HG02623 (cell line): ENCODE data around the gene ARHGEF10L.

Source experiments
- ATAC-seq: cut with Tn5 transposase; IDR thresholded peaks from one replicate; pipeline ENCODE4 v1.9.1; 2021; ENCODE audit warnings: moderate library complexity; ENCODE audit not compliant: unreplicated experiment

ARHGEF10L gene

DNA sequence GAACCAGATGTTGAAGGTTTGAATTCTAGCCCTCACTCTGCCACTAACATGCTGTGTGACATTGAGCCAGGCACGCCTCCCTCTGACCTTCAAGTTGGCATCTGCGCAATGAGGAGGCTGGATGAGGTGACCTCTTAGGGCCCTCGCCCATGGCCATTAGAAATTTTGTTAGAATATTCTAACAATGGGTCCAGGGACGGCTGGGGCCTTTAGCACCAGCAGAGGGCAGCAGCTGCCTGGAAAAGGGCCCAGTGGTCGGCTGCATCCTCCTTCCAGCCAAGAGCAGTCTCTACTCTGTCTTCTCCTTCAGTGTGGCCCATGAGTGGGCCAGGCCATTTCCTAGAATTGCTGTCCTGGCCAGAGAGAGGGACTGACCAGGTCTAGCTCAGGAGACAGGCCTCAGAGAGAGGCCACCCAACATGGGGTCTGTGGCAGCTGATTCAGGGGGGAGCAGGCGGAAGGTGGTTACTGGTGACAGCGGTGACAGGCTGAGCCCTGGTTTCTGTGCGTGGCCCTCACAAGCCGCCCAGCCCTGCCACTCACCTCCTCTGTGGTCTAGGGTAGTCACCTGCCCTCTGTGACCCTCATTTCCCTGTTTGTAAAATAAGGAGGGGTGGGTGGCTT lies 114.3 kb downstream of the ARHGEF10L start:
- ATAC-seq = no peak

DNA sequence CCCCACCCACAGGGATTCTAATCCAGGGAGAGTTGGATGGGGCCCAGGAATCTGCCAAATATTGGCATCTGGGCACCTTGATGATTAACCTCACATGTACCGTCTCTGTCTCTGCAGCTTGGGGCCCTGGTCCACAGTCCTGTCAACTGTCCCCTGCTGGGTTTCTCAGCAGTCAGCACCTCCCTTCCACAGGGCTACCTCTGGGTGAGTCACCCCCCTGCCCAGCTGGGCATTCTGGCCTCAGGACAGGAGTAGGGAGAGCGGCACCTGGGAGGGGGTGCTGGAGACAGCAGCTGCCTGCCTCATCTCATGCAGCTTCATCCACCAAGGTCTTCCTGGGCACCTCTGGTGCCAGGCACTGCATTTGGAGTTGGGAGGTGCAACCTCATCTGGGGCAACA lies 115.0 kb downstream of the ARHGEF10L start:
- ATAC-seq = no peak

DNA sequence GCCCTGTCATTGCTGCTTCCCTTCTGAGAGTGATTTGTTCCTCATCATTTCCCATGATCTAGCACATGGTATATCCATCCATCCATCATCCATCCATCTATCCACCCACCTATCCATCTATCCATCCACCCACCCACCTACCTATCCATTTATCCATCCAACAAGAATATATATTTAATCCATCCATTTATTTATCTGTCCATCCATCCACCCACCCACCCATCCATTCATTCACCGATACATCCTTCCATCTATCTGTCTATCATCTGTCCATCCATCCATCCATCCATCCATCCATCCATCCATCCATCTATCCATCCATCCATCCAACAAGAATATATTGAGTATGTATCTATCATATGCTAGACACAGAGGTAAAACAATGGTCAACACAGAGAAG lies 115.7 kb downstream of the ARHGEF10L start:
- no peak for ATAC-seq

DNA sequence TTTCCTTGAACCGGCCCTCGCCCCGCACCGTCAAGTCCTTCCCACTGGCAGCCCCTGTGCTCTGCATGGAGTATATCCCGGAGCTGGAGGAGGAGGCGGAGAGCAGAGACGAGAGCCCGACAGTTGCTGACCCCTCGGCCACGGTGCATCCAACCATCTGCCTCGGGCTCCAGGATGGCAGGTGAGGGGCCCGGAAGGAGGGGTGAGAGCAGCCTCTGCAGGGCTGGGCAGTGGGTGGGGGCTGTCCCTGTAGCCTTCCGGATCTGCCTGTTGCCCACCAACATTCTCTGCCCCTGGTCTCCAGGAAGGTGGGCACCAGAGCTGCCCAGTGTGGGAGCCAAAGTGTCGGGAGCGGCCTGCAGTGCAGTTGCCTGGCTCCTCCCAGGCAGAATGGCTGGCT lies 116.4 kb downstream of the ARHGEF10L start:
- no peak for ATAC-seq

DNA sequence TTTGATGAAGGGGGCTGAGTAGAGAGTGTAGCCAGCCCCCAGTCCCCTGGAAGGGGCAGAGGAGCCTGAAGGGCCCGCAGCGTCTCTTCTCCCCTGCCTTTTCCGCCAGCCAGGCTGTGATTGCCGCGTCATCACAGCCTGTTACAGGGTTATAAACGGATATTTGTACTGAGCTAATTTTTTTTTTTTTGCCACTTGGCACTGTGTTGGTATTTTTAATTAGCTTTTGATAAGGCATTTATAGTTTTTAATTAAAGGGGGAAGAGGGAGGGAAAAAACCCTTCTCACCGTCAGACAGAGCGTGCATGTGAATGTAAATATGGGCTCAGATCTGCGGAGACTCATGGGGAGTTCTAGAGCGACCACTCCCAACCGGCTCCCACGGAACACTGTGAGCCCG lies 117.9 kb downstream of the ARHGEF10L start:
- no peak for ATAC-seq

DNA sequence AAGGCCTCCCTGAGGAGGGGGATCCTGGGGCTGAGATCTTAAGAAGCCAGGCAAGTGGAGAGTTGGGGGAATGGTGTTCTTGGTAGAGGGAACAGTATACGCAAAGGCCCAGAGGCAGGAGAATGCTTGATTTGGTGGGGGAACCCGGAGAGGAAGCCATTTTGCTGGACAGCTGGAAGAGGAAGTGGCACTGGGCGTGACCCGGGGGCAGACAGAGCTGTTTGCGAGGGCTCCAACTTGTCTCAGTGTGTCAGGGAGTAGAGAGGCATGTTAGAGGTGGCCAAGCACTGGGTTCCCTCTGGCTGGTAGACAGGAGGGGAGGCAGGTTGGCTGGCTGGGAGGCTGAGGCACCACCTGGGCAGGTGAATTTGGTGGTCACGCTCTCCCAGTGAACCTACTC lies 119.3 kb downstream of the ARHGEF10L start:
- ATAC-seq = no peak

DNA sequence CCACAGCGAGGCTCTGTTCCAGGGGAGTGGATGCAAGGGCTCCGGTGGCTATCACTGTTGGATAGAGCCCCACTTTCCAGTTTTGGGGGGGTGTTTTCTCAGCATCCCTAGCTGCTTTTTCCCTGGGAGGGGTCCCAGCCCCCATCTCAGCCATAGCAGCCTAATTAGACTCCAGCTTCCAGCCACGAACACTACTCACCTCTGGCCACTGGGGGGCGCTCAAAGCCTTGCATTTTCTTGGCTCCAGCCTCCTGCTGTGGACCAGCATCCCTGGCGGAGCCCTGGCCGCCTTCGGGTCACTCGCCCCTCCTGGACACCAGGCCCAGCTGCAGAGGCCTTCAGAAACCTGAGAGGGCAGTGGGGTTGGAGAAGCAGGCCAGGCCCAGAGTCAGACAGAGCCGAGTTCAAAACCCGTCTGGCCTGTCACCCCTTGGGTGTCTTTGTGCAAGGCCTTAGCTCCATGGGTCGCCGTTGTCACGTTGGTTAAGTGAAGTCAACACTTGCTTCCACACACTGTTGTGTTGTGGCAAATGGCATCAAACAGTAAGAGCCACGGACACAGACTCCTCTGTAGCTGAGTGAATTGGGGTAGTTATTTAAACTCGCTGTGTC lies 122.2 kb downstream of the ARHGEF10L start:
- ATAC-seq = no peak

DNA sequence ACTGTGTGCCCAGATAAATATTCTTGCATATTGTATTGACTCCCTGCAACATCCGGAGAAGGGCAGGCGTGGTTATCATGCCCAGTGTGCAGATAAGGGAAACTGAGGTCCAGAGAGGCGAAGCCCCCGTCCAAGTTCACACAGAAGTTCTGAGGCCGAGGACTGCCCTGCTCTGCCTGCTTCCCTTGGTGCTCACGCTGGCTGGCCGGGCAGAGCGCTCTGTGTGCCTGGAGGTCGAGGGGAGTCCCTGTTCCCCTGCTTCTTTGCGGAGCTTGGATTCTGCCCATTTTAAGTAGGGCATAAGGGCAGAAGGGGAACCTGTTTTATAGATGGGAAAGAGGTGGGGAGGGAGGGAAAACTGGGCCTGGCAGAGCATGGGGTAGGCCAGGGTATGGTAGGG lies 122.8 kb downstream of the ARHGEF10L start:
- no peak for ATAC-seq

DNA sequence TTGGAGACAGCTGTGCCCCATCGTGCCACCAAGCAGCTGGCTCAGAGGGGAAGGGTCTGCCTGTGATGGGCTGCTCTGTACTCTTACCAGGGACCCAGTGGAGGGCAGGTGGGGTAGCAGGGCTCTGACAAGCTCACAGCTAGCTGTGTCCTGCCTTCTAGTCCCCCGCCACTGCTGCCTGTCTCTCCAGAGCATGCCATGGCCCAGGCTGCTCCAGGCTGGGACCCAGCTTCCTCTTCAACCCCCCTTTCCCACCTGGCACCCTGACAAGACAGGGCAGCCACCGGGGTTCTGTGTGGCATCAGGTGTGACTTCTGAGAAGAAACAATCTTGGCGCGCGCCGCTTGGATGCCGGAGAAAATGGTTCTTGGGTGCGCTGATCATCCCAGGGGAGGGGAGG lies 123.3 kb downstream of the ARHGEF10L start:
- no peak for ATAC-seq

DNA sequence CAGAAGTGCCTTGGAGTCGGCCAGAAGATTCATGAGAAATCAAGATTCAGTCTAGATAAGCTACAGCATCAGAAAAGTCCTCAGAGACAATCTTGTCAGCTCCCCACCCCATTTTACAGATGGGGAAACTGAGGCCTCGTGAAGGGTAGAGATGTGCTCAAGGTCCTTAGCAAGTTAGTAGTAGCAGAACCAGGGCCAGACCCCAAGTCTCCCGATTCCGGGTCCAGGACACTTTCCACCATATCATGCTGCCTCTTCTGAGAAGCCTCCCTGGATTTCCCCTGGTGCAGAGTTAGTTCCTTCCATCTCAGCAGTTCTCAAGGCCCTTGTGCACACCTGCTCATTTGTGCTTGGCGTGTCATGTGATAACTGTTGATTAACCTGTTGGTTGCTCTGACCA lies 124.1 kb downstream of the ARHGEF10L start:
- ATAC-seq = no peak

DNA sequence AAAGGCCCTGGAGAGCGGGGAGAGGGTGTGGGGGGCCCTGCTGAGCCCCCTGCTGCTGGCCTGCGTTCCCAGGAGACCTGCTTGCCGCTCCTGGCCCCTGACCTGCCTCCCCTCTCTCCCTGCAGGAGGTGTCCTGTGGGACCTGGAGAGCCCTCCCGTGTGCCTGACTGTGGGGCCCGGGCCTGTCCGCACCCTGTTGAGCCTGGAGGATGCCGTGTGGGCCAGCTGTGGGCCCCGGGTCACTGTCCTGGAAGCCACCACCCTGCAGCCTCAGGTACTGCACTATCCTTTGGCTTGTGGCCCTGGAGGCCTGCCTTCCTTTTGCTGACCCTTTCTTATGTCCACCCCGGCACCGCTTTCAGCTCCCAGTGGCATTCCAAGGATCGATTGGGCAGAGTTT lies 124.8 kb downstream of the ARHGEF10L start:
- no peak for ATAC-seq

DNA sequence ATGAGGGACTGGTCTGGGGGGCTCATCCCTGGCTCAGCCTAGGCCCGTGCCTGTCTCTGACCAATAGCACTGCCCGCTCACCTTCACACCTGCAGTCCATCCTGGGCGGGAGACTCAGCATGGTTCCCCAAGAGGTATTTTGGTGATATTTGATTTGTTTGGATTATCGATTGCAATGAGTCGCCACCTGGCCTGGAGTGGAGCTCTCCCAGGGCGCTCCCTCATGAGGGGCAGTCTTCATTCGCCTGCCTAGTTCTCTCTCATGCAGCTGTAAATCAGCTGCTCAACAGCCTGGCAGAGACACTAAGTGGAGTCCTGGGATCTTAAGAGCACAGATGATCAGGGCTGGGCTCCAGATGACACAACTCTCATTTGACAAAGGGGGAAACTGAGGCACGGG lies 125.6 kb downstream of the ARHGEF10L start:
- no peak for ATAC-seq

DNA sequence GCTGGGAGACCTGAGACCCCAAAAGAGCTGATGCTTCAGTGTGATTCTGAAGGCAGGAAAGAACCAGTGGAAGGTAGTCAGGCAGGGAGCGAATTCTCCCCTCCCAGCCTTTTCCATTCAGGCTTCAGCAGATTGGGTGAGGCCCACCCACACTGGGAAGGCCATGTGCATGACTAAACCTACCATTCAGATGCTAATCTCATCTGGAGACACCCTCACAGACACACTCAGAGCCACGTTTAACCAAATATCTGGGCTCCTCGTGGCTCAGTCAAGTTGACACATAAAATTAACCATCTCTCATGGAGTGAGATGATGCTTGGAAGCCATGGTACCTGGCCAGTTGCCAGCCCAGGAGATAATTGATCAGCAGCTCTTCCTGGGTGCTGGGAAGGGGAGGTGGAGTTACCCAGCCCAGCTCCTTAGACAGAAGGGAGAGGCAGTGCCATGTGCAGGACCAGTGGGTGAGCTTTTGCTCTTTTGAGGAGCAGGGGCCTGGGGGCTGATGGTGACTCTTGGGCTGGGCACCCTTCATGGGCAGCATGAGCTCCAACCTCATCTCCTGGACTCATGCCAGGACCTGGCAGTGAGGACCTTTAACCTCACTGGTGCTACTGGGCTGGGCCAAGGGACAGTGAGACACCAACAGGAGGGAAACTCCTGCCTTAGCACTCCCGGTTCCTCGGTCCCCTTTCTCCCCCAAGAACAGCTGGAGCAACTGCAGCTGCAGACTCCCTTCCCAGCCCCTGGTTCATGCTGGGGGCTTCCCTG lies 126.6 kb downstream of the ARHGEF10L start:
- ATAC-seq = no peak

DNA sequence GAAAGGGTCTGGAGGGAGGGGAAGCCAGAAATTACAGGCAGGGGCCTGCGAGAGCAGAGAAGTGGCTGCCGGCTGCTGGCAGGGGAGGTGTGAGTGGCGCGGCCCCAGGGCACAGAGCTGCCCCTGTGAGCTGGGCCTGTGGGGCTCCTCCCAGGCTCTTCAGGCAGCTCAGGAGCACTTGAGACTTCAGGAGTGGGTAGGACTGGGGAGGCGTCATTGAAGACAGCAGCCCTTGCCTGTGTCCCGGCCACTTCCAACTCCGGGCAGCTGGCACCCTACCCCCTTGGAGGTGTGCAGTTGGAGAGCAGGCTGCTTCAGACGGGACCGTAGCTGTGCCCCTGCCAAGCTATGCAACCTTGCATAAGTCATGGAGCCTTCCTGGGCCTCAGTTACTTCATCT lies 128.1 kb downstream of the ARHGEF10L start:
- no peak for ATAC-seq

DNA sequence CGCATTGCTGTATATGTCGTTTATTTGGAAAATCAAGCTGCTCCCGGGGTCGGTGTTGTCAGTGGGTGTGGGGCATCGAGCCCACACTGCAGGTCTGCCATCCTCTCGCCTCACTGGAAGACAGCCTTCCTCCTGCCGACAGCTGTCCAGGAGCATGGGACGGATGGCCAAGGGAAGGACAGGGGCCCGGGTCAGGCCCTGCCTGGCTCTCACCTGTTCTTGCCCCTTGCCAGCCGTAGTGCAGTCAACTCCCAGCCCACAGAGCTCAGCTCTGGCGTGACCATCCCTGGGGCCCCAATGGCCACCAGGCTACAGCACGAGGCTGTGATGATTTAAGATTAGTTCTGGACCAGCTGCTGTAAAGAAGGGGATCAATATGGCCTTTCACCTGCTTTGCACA lies 128.7 kb downstream of the ARHGEF10L start:
- ATAC-seq = no peak

DNA sequence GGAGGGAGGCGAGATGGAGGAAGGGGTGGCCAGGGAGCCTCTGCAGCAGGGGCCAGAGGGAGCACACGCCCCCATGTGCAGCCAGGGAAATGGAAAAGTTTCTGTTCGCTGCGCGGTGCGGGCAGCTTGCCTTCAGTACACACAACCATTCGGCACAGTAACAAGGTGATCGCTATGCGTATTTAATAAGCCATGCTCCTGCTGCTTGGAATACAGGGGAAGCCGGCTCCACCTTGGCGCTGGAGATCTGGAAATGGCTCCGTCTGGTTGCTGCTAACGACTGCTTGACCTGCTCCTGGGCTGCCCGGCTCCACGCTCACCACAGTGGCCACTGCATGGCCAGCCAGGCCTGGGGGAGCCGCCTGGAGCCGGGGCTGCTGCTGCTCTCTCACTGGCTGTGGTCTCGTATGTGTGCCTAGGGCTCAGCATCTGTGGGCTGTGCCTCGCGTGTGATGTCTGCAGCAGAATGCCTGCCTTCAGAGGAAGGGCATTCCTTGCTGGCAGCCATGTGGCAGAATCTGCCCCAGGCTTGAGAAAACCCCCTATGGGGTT lies 129.2 kb downstream of the ARHGEF10L start:
- no peak for ATAC-seq

DNA sequence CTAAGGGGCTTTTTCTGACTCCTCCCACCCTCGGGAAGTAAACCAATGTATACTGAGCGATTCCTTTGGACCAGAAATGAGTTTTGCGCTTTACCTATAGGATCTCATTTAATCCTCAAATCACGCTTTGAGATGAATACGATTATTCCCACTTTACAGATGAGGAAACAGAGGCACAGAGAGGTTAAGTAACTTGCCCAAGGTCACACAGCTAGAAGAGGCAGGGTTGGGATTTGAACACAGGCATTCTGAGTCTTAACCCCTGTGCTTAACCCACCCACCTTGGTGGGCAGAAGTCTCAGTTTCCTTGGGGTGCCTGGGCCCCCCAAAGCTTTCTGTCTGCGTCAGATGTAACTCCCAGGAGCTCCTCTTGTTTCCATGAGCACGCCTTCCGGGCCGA lies 129.8 kb downstream of the ARHGEF10L start:
- ATAC-seq = no peak

DNA sequence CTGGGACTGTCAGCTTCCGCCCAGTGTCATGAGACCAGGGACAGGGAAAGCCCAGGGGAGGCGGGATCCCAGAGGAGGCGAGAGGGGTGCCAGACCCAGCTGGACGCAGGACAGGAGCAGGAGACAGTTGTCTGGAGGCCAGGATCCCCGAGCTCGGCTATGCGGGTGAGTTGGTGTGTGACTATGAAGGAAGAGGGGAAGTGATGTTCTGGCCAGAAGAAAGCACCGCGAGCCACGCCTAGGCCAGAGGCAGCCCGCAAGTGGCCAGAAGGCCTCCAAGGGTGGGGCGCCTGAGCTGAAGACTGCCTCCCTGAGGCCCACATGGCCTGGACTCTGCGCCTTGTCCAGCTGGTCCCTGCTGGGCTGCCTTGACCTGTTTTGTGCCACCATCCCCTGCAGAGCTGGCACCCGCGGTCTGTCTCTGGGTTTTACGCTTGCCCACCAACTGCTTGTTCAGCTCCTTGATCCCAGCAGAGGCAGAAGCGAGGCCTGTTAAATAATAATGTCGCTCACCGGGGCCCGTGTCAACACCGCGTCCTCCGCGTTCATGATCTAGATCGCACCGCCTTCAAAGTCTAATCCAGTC lies 130.5 kb downstream of the ARHGEF10L start:
- ATAC-seq = no peak

DNA sequence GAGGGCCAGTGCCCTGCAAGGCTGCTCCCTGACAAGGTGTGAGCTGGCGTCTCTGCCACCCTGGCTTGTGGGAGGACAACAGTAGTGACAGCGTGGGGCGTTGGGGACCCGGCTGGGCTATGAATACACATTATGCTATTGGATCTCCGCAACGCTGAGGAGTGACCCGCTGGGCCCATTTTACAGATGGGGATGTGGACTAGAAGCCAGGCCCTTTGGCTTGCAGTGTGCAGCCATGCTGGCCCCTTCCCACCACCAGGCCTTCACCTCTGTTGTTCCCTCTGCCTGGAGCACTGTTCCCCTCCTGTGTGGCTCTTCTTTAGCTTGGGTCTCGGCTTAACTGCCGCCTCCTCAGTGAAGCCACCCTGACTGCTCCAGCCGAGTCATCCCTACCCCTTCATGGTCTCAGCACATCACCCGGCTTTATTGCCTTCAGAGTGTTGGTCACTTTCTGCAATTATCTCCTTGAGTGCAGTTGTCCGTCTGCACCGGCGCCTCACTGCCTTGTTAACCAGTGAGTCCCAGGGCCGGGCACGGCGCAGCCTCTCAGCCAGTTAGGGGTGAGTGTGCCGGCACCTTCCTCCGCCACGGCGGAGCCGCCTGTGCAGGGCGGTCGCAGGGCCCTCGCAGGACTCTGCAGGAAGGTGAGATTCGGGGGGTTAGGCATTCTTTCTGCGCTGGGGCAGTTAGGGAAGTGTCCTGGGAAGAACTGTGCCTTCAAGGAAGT lies 131.3 kb downstream of the ARHGEF10L start:
- no peak for ATAC-seq

DNA sequence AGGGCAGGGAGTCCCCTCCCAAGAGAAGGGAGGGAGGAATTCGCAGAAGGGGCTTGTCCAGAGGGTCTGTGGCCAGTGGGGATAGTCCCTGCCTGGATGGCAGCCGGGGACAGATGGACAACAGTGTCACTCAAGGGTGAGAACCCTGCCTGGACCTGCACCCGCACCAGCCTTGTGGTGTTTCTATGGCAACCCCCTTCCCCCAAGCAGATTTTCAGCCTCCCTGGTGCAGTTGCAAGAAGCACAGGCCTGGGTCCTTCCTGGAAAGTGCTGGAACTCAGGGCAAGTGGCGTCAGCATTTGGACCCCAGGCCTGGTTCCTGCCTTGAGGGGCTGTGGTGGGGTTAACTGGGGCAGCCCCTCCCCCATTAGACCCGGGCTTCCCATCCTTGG lies 131.8 kb downstream of the ARHGEF10L start:
- ATAC-seq = no peak

DNA sequence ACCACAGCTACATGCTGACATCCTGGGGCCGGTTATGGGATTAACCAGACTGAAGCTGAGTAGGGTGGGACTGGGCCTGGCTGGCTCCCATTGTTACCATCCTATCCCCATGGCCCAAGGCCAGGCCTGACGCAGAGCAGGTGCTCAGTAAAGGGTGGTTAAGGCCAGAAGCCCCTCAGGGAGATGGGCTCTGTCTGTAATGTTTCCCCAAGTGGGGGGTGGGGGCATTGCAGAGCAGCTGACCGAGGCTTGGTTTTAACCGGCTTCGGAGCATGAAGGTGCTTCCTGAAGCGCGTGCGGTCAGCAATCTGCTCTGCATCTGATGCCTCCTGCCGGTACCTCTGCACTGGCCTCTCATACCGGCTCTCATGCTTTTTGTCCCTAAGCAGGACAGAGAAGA lies 132.2 kb downstream of the ARHGEF10L start:
- ATAC-seq = no peak
